Measurements from ENCODE around the gene TMEM247. TPM values are rescaled to one million over a fixed set of nuclear protein-coding genes. Genes with fewer than 3 reads are reported as not detected.

Gene TMEM247
- total and polyA plus RNA-seq, 4 donors, result not detected

DNA sequence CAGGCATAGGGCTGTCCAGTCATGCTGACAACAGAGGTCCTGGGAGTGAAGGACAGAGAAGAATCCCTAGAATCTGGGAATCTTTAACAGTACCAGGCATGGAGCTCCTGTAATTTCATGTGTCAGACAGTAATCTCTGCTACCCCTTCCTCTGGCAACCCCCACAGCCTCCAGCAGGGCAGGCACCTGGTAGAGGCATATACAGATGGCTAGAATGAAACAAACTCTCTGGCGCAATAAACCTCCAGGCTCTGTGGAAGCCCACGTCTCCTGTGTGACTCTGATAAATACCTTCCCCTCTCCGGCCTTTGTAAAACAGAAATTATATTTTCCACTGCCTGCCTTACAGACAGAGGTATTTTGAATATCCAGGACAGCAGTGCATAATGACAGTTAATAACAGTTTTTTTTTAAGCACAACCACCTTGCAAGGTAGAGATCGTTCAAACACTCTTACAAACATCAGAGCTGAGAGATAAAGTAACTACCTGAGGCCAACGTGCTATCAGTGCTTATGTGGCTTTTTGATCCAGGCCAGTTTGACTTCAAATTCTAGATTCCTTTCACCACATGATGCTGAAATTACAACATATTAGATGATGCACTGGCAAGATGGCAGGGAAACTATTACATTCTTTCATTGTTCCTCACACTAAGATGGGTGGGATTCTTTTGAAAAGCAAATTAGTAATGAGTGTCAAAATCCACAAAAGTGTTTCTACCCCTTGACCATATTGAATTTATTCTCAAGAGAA is 47.7 kb upstream of the TMEM247 start:
- TF ChIP-seq, protein P1, sequence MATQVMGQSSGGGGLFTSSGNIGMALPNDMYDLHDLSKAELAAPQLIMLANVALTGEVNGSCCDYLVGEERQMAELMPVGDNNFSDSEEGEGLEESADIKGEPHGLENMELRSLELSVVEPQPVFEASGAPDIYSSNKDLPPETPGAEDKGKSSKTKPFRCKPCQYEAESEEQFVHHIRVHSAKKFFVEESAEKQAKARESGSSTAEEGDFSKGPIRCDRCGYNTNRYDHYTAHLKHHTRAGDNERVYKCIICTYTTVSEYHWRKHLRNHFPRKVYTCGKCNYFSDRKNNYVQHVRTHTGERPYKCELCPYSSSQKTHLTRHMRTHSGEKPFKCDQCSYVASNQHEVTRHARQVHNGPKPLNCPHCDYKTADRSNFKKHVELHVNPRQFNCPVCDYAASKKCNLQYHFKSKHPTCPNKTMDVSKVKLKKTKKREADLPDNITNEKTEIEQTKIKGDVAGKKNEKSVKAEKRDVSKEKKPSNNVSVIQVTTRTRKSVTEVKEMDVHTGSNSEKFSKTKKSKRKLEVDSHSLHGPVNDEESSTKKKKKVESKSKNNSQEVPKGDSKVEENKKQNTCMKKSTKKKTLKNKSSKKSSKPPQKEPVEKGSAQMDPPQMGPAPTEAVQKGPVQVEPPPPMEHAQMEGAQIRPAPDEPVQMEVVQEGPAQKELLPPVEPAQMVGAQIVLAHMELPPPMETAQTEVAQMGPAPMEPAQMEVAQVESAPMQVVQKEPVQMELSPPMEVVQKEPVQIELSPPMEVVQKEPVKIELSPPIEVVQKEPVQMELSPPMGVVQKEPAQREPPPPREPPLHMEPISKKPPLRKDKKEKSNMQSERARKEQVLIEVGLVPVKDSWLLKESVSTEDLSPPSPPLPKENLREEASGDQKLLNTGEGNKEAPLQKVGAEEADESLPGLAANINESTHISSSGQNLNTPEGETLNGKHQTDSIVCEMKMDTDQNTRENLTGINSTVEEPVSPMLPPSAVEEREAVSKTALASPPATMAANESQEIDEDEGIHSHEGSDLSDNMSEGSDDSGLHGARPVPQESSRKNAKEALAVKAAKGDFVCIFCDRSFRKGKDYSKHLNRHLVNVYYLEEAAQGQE (IDR thresholded peaks at IDR 0.05), result no peak
- TF ChIP-seq, protein P2, sequence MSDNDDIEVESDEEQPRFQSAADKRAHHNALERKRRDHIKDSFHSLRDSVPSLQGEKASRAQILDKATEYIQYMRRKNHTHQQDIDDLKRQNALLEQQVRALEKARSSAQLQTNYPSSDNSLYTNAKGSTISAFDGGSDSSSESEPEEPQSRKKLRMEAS (IDR thresholded peaks at IDR 0.05), result no peak
- TF ChIP-seq RAD21 (IDR thresholded peaks at IDR 0.05), result no peak
- TF ChIP-seq EGR1 (IDR thresholded peaks at IDR 0.05; ENCODE audit: low read depth in 2 of 2), result no peak
- no peak for TF ChIP-seq SP1 (IDR thresholded peaks at IDR 0.05)
- TF ChIP-seq, protein P3, sequence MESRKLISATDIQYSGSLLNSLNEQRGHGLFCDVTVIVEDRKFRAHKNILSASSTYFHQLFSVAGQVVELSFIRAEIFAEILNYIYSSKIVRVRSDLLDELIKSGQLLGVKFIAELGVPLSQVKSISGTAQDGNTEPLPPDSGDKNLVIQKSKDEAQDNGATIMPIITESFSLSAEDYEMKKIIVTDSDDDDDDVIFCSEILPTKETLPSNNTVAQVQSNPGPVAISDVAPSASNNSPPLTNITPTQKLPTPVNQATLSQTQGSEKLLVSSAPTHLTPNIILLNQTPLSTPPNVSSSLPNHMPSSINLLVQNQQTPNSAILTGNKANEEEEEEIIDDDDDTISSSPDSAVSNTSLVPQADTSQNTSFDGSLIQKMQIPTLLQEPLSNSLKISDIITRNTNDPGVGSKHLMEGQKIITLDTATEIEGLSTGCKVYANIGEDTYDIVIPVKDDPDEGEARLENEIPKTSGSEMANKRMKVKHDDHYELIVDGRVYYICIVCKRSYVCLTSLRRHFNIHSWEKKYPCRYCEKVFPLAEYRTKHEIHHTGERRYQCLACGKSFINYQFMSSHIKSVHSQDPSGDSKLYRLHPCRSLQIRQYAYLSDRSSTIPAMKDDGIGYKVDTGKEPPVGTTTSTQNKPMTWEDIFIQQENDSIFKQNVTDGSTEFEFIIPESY (IDR thresholded peaks at IDR 0.05), result no peak
- TF ChIP-seq RXRA (IDR thresholded peaks at IDR 0.05), result no peak
- no peak for TF ChIP-seq FOXA2 (IDR thresholded peaks at IDR 0.05)
- TF ChIP-seq HNF4A (conservative IDR thresholded peaks at IDR 0.05), result no peak
- no peak for TF ChIP-seq YY1 (IDR thresholded peaks at IDR 0.05)
- no peak for TF ChIP-seq TAF1 (conservative IDR thresholded peaks at IDR 0.05)
- TF ChIP-seq FOXA1 (IDR thresholded peaks at IDR 0.05), result no peak
- no peak for TF ChIP-seq NR2F2 (IDR thresholded peaks at IDR 0.05)
- TF ChIP-seq, protein P4, sequence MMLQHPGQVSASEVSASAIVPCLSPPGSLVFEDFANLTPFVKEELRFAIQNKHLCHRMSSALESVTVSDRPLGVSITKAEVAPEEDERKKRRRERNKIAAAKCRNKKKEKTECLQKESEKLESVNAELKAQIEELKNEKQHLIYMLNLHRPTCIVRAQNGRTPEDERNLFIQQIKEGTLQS (IDR thresholded peaks at IDR 0.05), result no peak
- no peak for TF ChIP-seq GABPA (IDR thresholded peaks at IDR 0.05 in 1 of 2, conservative IDR thresholded peaks at IDR 0.05 in 1 of 2)
- Histone ChIP-seq H3K27ac (ENCODE audit: low read depth in 1 of 2, low read length in 2 of 2) (no peak overlapping the region), H3K9me3 (ENCODE audit: control insufficient read depth in 4 of 4, low read length in 3 of 4) (no peaks in the 10 kb centered on the region), H3K27me3 (ENCODE audit: control insufficient read depth in 4 of 4, insufficient read depth in 4 of 4, low read length in 3 of 4) (no peaks in the 10 kb centered on the region), H3K9ac (ENCODE audit: low read depth in 1 of 2, low read length in 2 of 2) (no peak overlapping the region), H3K4me3 (ENCODE audit: low read depth in 1 of 3, low read length in 3 of 3) (no peak overlapping the region), H3K36me3 (ENCODE audit: control insufficient read depth in 4 of 4, insufficient read depth in 3 of 4, low read depth in 1 of 4, low read length in 3 of 4) (no peaks in the 10 kb centered on the region), H3K4me1 (ENCODE audit: control insufficient read depth in 4 of 4, insufficient read depth in 4 of 4, low read length in 3 of 4) (no peaks in the 10 kb centered on the region)
- WGBS, result 78% methylated on average over 5 of the region's 5 CpGs
- no peak for DNase-seq (ENCODE audit: low spot score)

DNA sequence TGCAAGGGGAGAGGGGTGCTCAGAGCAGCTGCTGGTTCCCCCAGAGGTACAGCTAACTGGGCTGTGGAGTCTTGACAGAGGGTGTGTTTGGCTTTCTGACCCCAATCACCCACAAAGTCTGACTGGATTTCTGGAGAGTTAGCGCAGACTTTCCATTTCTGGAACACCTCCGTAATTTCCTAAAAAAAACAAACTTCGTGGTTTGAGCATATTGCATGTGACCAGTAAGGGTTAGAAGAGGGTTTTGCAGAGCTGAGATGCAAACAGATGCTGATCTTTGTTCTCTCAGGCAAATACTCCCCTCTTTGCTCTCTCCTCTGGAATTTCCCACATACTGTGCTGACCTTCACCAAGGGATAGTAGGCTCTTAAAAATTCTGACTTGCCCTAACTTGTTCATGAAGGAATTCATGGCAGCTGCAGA is 44.5 kb upstream of the TMEM247 start:
- no peak overlapping the region for H3K9ac ChIP-seq (ENCODE audit: low read depth in 1 of 2, low read length in 2 of 2)
- H3K36me3 ChIP-seq (ENCODE audit: control insufficient read depth in 4 of 4, insufficient read depth in 3 of 4, low read depth in 1 of 4, low read length in 3 of 4), result no peaks in the 10 kb centered on the region
- H3K9me3 ChIP-seq (ENCODE audit: control insufficient read depth in 4 of 4, low read length in 3 of 4), result no peaks in the 10 kb centered on the region
- no peak overlapping the region for H3K27ac ChIP-seq (ENCODE audit: low read depth in 1 of 2, low read length in 2 of 2)
- no peaks in the 10 kb centered on the region for H3K4me1 ChIP-seq (ENCODE audit: control insufficient read depth in 4 of 4, insufficient read depth in 4 of 4, low read length in 3 of 4)
- no peak for DNase-seq (ENCODE audit: low spot score)
- no peak overlapping the region for H3K4me3 ChIP-seq (ENCODE audit: low read depth in 1 of 3, low read length in 3 of 3)
- WGBS, result 70% methylated on average over 3 of the region's 3 CpGs
- TF ChIP-seq, protein P1 (IDR thresholded peaks at IDR 0.05), result no peak
- TF ChIP-seq EGR1 (IDR thresholded peaks at IDR 0.05; ENCODE audit: low read depth in 2 of 2) (no peak), YY1 (IDR thresholded peaks at IDR 0.05) (no peak), RXRA (IDR thresholded peaks at IDR 0.05) (no peak)
- H3K27me3 ChIP-seq (ENCODE audit: control insufficient read depth in 4 of 4, insufficient read depth in 4 of 4, low read length in 3 of 4), result no peaks in the 10 kb centered on the region
